Stomach smooth muscle (tissue), 2 donors: ENCODE results near the gene SIN3B.

ENCODE experiments used
- H3K27ac ChIP-seq: one replicate; pipeline ENCODE4 v1.7.0; 2013; ENCODE audit warnings: mild to moderate bottlenecking, low read length, inconsistent platforms
- H3K27me3 ChIP-seq, 2 donors: one replicate each; pipeline ENCODE4 v1.7.0; 2013; ENCODE audit warnings: low read length in 2 of 2; ENCODE audit not compliant: insufficient read depth in 2 of 2, control insufficient read depth in 1 of 2
- H3K36me3 ChIP-seq, 2 donors: one replicate each; pipeline ENCODE4 v1.7.0; 2013; ENCODE audit warnings: low read length in 2 of 2; ENCODE audit not compliant: control insufficient read depth in 2 of 2, insufficient read depth in 2 of 2
- H3K4me1 ChIP-seq: one replicate; pipeline ENCODE4 v1.7.0; 2013; ENCODE audit warnings: low read length; ENCODE audit not compliant: control insufficient read depth, insufficient read depth
- H3K4me3 ChIP-seq, 2 donors: one replicate each; pipeline ENCODE4 v1.7.0; 2013; ENCODE audit warnings: low read length in 2 of 2
- H3K9ac ChIP-seq, 2 donors: one replicate each; pipeline ENCODE4 v1.7.0; 2013; ENCODE audit warnings: low read length in 2 of 2, mild to moderate bottlenecking in 1 of 2
- H3K9me3 ChIP-seq, 2 donors: one replicate each; pipeline ENCODE4 v1.7.0; 2013; ENCODE audit warnings: low read length in 2 of 2; ENCODE audit not compliant: control insufficient read depth in 2 of 2
- donor health status: healthy.
- donor health status: Pancreatic carcinoma.

The SIN3B gene

GRCh38 chr19:16829010-16829821 lies at the start of gene SIN3B:
SIN3B (plus strand) TSS chr19:16829398; CDS start chr19:16829421, 23 bp downstream.
- no peak within 1 kb of the TSS for H3K27ac ChIP-seq
- H3K36me3 ChIP-seq = peaks cover 17 to 19% of the 10 kb centered on the region in 2 donors
- H3K9me3 ChIP-seq = no peaks in the 10 kb centered on the region
- H3K4me3 ChIP-seq = peak within 1 kb of the TSS; percentile 76 to 87
- peak within 1 kb of the TSS; percentile 73 to 85 for H3K9ac ChIP-seq
- peaks cover 27% of the 10 kb centered on the region for H3K4me1 ChIP-seq
- H3K27me3 ChIP-seq = no peaks in the 10 kb centered on the region

GRCh38 chr19:16779539-16780163 lies 49.5 kb upstream of the SIN3B start:
- Histone ChIP-seq H3K27ac (no peak overlapping the region), H3K27me3 (peaks cover 0 to 2% of the 10 kb centered on the region in 2 donors), H3K9ac (no peak overlapping the region), H3K4me1 (no peaks in the 10 kb centered on the region), H3K4me3 (no peak overlapping the region), H3K36me3 (no peaks in the 10 kb centered on the region), H3K9me3 (no peaks in the 10 kb centered on the region)

GRCh38 chr19:16782719-16783118 lies 46.5 kb upstream of the SIN3B start:
- no peak overlapping the region for H3K4me3 ChIP-seq
- H3K27ac ChIP-seq = no peak overlapping the region
- no peak overlapping the region for H3K9ac ChIP-seq
- no peaks in the 10 kb centered on the region for H3K9me3 ChIP-seq
- H3K27me3 ChIP-seq = peaks cover 0 to 2% of the 10 kb centered on the region in 2 donors
- no peaks in the 10 kb centered on the region for H3K4me1 ChIP-seq
- no peaks in the 10 kb centered on the region for H3K36me3 ChIP-seq

GRCh38 chr19:16788479-16788878 lies 40.7 kb upstream of the SIN3B start:
- no peak overlapping the region for H3K9ac ChIP-seq
- no peaks in the 10 kb centered on the region for H3K27me3 ChIP-seq

GRCh38 chr19:16789238-16789637 lies 40.0 kb upstream of the SIN3B start:
- Histone ChIP-seq H3K9ac (no peak overlapping the region), H3K9me3 (peaks cover 6 to 12% of the 10 kb centered on the region in 2 donors), H3K4me3 (no peak overlapping the region), H3K27ac (no peak overlapping the region), H3K27me3 (no peaks in the 10 kb centered on the region), H3K4me1 (peaks cover 2% of the 10 kb centered on the region), H3K36me3 (no peaks in the 10 kb centered on the region)

More at GRCh38 chr19:16788479-16788878, 40.7 kb upstream of the SIN3B start:
- H3K27ac ChIP-seq = no peak overlapping the region
- no peaks in the 10 kb centered on the region for H3K36me3 ChIP-seq
- H3K9me3 ChIP-seq = peaks cover 6 to 12% of the 10 kb centered on the region in 2 donors
- no peak overlapping the region for H3K4me3 ChIP-seq
- H3K4me1 ChIP-seq = peaks cover 2% of the 10 kb centered on the region

- Histone ChIP-seq H3K4me3 (no peak overlapping the region), H3K36me3 (no peaks in the 10 kb centered on the region), H3K4me1 (peaks cover 2% of the 10 kb centered on the region), H3K27ac (no peak overlapping the region), H3K9me3 (peaks cover 6 to 12% of the 10 kb centered on the region in 2 donors), H3K27me3 (no peaks in the 10 kb centered on the region), H3K9ac (no peak overlapping the region)
Measured at GRCh38 chr19:16790051-16790450, 39.1 kb upstream of the SIN3B start.

GRCh38 chr19:16791942-16792341 lies 37.3 kb upstream of the SIN3B start:
- Histone ChIP-seq H3K4me3 (no peak overlapping the region), H3K4me1 (peaks cover 2% of the 10 kb centered on the region), H3K36me3 (no peaks in the 10 kb centered on the region), H3K9ac (no peak overlapping the region), H3K27ac (no peak overlapping the region), H3K9me3 (peaks cover 6 to 12% of the 10 kb centered on the region in 2 donors), H3K27me3 (no peaks in the 10 kb centered on the region)

- no peaks in the 10 kb centered on the region for H3K36me3 ChIP-seq
Measured at GRCh38 chr19:16794456-16795441, 34.4 kb upstream of the SIN3B start.

GRCh38 chr19:16795731-16796130 lies 33.5 kb upstream of the SIN3B start:
- Histone ChIP-seq H3K36me3 (no peaks in the 10 kb centered on the region), H3K27me3 (no peaks in the 10 kb centered on the region), H3K4me1 (no peaks in the 10 kb centered on the region), H3K27ac (no peak overlapping the region), H3K4me3 (no peak overlapping the region), H3K9ac (no peak overlapping the region), H3K9me3 (peaks cover 0 to 3% of the 10 kb centered on the region in 2 donors)

More at GRCh38 chr19:16794456-16795441, 34.4 kb upstream of the SIN3B start:
- no peak overlapping the region for H3K27ac ChIP-seq
- no peaks in the 10 kb centered on the region for H3K4me1 ChIP-seq
- H3K4me3 ChIP-seq = no peak overlapping the region
- peaks cover 0 to 6% of the 10 kb centered on the region in 2 donors for H3K9me3 ChIP-seq
- no peaks in the 10 kb centered on the region for H3K27me3 ChIP-seq
- no peak overlapping the region for H3K9ac ChIP-seq

GRCh38 chr19:16797876-16798275 lies 31.3 kb upstream of the SIN3B start:
- Histone ChIP-seq H3K27me3 (no peaks in the 10 kb centered on the region), H3K9me3 (no peaks in the 10 kb centered on the region), H3K27ac (no peak overlapping the region), H3K36me3 (no peaks in the 10 kb centered on the region), H3K4me3 (no peak overlapping the region), H3K9ac (no peak overlapping the region), H3K4me1 (no peaks in the 10 kb centered on the region)
